HG02571 (cell line): Measurements from ENCODE around the gene ATP6V0E2.
"Not testable (repeated sequence)": the region's sequence is repeated elsewhere in the genome, so short reads cannot be mapped to it uniquely, and the experiment has no call there.

Experiments used
- ATAC-seq: cut with Tn5 transposase; IDR thresholded peaks from one replicate; pipeline ENCODE4 v1.9.1; 2021; ENCODE audit warnings: mild to moderate bottlenecking, moderate library complexity; ENCODE audit not compliant: unreplicated experiment

Gene ATP6V0E2

DNA sequence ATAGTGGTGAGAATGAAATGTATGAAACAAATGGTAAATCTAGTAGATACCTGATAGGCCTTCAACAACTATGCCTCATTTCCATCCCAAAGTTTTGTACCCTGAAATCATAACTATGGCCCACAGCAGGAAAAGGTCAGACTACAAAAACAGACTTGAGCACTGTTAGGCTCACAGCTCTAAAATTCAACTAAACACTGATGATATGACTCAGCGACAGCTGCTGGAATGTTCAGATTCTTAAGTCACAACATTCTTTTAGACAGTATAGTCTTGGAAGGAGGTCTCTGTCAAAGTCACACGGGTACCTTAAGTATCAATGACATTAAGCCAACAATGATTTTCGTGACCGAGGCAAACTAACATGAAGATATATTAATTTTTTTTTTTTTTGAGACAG is 38.4 kb downstream of the ATP6V0E2 start:
- not testable (repeated sequence) for ATAC-seq

- not testable (repeated sequence) for ATAC-seq
Observed at GRCh38 chr7:149926414-149926813, 52.6 kb downstream of the ATP6V0E2 start.
